Measurements from ENCODE around the gene CD1C.
"Not testable (repeated sequence)": the region's sequence is repeated elsewhere in the genome, so short reads cannot be mapped to it uniquely, and the experiment has no call there.

The CD1C gene

DNA sequence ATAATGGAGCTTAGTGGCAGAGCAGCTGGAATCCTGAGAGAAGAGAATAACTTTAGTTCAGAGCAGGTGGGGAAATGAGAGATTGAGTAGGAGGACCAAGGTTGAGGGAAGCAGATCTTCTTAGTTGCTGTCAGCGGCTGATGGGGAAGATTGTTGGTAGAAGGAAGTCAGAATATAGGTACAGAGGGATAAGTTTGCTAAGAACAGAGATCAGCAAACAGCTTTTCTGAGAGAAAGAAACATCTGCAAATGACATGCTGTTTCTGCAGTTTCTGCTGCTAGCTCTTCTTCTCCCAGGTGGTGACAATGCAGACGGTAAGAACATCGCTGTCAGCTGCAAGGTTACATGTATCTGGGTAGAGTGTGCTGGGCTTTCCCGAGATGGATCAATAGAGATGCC lies at the start of gene CD1C:
TSS of gene CD1C (plus strand) at position 113 of the 400 bp plus-strand sequence. CDS start at position 255, 142 bp downstream.
- no peak for DNase-seq

DNA sequence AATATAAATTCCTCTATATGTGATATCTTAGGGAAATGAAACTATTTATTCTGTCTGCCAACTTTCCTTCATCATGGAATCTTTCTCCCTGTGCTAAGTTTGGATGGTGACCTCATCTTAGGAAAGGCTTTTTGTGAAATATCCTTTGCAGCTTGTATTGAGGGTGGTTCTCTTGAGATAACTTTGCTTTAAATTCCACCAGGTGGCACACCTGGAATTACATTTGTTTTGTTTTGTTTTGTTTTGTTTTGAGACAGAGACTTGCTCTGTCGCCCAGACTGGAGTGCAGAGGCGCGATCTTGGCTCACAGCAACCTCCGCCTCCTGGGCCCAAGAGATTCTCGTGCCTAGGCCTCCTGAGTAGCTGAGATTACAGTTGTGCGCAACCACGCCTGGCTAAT lies 43.1 kb upstream of the CD1C start:
- DNase-seq, result no peak

DNA sequence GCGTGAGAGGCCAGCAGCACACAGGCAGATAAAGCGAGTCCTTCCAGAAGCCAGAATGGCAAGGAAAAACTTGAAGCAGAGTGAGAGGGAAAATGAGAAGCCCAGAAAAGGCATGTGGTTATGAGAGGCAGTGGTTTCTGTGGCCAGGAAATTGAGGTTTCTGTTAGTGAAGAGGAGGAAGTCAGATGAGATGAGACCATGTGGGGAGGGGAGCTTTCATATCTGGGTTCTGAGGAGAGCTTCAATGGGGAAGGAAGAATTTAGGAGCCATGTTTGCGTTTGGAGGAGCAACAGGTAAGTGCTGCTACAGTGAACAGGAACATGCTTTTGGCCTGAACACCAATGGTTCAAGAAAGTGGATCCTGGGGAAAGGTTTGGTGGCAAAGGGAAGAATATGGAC lies 41.6 kb upstream of the CD1C start:
- no peak for DNase-seq

DNA sequence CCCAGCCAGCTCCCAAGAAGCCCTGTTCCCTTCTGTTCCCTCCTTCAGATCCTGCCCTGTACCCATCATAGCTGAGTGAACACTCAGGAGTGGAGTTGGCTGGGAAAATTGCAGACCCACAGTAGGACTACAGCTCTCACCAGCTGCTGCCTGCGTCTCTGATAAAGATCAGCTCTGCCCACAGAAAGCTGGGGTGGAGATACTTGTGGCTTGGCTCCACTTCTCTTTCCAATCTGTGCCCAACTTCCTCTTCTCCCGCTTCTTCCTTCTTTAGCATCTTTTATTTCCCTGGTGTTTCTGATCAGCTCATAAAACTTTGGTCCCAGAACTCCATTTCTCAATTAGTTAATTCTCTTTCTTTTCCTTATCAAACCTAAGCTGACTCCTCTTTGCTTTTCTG lies 41.0 kb upstream of the CD1C start:
- no peak for DNase-seq

DNA sequence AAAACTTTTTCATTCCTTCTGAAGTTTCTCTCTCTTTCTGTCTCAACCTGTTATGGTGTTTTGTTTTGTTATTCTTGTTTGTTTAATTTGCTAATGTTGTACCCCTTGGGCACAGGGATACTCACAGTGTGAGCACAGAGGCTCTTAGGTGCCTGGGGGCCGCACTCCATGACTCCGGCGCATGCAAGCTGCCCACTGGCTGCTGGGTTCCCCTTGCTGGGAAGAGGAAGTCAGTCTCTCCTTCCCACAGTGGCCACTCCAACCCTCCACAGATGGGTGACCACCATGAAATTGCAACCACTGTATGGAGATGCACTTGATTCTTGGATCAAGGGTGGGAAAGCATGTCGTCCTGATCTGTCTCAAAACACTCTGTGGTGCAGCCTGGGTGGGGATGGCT lies 40.1 kb upstream of the CD1C start:
- DNase-seq, result no peak

DNA sequence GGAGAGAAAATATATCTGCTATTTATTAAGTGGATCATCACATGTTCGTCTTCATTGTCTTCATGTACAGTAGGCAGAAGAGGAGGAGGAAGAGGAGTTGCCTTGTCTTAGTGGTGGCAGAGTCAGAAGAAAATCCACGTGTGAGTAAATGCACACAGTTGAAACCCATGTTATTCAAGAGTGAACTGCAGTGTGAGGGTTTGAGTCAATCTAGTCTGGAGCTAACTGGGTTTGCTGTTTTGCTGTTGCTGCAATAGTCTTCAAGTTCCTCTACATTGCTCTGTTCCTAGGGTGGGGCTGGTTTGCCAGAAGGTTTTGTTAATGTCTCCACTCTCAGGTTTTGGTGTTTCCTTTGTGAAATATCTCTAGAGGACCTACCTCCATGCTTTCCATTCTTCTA lies 38.6 kb upstream of the CD1C start:
- no peak for DNase-seq

DNA sequence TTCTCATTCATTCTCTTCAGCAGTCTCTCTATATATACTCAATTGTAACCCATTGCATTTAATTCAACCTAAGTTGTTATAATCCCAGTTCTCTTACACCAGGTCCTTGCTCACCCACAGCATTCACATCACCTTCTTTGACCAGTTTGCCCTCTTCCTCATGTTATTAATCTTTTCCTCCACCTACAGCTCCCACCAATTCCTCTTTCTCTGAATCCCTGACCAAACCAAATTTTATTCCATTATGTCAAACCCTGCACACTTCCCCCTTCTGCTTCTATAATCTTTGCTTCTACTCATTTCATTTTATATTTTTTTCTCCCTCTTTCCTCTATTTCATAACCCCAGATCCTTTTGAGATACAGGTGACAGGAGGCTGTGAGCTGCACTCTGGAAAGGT lies 34.1 kb upstream of the CD1C start:
- DNase-seq, result no peak

DNA sequence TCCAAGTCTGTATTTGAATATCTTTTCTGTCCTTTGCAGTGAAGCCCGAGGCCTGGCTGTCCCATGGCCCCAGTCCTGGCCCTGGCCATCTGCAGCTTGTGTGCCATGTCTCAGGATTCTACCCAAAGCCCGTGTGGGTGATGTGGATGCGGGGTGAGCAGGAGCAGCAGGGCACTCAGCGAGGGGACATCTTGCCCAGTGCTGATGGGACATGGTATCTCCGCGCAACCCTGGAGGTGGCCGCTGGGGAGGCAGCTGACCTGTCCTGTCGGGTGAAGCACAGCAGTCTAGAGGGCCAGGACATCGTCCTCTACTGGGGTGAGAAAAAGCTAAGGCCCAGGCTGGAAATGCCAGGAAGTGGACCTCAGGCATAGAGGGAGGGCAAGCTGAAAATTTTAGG lies 33.0 kb upstream of the CD1C start:
- not testable (repeated sequence) for DNase-seq

DNA sequence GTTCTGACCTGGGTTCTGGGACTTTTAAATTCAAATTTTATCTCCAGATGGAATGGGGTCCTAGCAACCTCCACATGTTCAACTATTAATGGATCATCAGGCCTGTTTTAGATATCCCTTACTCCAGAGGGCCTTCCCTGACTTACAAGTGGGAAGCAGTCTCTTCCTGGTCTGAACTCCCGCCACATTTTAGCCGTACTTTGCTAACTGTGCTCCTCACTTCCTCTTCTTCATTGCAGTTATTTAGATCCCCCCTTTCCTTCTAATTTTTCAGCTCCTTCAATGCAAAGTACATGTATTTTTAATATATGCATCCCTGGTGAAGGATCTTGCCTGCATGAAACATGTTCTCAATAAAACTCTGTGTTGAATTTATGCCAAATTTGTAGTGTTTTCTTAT lies 31.8 kb upstream of the CD1C start:
- DNase-seq, result no peak

DNA sequence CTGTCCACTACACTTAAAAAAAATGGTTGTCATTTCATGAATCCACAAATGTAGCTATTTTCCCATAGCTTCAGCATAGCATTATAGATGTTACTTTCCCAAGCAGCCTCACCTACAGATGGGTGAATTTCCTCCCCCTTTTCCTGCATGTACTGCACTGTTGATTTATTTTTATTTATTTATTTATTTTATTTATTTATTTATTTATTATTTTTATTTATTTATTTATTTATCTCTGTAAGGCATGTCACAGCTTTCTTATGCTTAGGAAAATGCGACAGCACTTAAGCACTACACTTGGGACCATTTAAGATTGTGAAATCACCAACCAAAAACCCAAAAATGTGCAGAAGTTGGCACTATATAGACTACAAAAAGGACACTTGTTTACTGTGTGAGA lies 30.6 kb upstream of the CD1C start:
- DNase-seq, result no peak

DNA sequence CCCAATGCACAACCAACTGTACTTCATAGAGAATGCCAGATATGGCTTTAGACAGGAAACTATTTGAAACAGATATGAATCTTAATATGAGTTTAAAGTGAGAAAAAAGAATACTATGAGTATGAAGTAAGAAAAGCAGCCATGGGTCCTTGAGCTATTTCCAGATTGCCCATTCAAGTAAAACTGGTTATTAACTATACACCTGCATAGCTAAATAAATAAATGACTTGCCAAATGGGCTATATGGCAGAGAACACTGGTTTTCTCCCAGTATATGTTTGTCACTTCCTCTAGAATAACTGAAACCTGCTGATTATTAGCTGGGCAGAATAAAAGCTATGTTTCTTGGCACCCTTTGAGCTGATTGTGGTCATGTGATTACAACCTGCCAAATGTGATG lies 17.0 kb upstream of the CD1C start:
- DNase-seq, result no peak

DNA sequence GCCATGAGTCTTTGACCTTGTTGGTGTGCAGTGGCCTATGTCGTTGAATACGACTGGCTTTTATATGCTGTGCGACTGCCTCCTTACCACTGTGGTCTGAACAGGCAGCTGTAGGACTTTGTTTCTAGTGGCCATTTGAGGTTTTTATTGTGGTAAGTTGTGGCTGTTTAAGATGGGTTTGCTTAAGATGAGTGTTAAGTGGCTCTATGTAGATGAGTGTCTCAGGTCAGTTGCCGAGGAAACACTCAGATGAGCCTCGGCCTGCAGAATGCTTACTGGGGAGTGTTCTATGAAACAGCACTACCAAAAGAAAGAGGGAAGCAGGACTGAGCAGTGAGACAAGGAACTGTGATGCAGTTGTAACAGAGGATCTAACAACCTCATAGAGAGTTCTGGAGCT lies 14.9 kb upstream of the CD1C start:
- no peak for DNase-seq

DNA sequence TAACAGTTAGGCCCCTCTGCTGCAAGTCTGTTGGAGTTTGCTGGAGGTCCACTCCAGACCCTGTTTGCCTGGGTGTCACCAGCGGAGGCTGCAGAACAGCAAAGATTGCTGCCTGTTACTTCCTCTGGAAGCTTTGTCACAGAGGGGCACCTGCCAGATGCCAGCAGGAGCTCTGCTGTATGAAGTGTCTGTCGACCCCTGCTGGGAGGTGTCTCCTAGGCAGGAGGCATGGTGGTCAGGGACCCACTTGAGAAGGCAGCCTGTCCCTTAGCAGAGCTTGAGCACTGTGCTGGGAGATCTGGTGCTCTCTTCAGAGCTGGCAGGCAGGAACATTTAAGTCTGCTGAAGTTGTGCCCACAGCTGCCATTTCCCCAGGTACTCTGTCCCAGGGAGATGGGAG lies 7.3 kb upstream of the CD1C start:
- not testable (repeated sequence) for DNase-seq

DNA sequence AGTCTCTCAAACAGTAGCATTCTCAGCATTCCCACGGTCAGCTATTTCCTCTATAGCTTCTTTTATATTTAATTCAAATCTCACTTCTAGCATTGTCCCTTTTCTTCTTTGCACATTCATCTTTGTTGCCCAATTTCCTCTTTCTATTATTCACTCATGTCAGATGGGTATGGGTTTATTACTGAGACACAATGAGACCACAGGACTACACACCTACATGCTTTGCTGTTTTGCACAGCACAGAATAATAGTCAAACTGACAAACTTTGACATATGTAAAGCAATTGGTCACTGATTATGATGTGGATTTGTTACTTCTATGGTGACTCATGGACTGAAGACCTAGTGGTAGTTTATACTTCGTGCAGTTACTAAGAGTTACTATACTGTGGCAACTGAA lies 5.8 kb upstream of the CD1C start:
- no peak for DNase-seq

DNA sequence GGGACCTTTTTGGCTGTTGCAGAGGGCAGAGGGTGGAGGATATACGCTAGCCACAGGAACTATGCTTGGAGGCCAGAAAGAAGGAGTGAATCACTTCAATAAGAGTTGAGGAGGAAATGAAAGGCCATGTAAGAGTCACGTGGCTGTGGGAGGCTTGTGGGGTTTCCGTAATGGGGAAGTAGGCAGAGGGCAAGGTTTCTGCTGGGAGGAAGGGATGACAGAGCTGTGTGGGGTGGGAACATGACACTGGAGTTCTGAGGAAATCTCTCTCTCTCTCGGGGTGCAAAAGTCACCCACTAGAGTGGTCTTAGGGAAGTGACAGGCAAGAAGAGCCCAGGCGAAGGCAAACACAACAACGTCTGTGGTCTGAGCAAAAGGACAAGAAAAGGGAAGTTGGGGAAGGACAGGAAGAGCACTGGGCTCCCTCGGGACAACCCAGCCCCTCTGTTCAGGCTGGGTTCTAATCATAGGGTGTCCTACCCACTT lies 3.9 kb upstream of the CD1C start:
- DNase-seq, result no peak

DNA sequence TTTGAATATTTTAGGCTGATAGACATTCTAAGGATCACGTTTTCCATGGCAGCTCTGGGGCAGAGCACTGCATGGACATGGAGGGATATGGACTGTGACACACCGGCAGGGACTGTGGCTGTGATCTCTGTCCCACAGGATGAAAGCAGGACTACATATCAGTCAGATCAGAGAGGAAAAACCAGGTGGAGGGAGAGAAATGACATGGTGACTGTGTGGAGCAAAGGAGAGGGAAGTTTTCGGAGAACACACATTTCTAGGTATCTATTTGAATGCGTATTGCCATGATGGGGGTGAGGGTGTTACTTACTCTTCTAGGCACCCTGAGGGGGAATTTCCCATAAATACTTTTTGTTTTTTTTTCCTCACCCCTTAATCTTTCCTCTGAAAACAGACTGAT lies 3.2 kb upstream of the CD1C start:
- no peak for DNase-seq

DNA sequence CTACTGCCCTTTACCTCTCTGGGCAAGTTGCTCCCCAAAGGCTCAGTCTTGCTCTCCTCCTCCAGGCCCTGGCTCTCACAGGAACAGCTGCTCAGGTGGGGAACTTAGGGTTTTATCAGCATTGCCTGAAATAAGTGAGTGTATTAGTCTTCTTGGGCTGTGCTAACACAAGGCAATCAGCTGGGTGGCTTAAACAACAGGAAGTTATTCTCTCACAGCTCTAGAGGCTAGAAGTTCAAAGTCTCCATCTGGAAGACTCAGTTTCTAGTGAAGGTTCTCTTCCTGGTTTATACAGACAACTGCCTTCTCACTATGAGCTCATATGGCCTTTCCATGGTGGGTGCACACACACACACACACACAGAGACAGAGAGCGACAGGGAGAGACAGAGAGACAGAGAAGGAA lies 2.8 kb upstream of the CD1C start:
- no peak for DNase-seq

DNA sequence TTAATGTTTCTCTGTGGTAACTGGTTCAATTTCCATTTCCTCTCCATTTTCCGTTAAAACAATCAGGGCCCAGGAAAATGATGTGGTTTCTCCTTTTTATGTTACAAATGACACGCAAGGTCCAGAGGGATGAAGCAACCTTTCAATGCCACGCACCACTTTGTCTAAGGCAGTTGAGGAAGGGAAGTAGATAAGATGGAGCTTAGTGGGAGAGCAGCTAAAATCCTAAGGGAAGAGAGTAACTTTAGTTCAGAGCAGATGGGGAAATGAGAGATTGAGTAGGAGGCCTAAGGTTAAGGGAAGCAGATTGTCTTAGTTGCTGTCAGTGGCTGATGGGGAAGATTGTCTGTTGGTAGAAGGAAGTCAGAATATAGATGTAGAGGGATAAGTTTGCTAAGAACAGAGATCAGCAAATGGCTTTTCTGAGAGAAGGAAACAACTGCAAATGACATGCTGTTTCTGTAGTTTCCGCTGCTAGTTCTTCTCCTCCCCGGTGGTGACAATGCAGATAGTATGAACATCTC lies 660 bp downstream of the CD1C start:
- no peak for DNase-seq

DNA sequence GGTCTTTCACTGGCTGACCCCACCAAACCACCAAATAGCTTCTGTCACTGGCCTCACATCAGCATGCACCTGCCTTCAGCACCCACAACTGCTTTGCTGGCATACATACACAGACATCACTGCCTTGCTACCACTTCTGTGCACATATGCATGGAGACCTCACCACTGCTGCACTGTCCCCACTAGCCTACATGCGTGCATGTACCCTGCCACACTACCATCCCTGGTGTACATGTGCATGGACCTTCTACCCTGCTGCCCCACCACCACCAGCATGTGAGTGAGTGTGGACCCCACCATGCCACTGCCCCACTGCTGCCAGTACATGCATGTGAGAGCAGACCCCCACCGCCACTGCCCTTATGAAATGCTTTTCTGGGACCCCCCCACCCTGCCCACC lies 6.1 kb downstream of the CD1C start:
- DNase-seq, result no peak

DNA sequence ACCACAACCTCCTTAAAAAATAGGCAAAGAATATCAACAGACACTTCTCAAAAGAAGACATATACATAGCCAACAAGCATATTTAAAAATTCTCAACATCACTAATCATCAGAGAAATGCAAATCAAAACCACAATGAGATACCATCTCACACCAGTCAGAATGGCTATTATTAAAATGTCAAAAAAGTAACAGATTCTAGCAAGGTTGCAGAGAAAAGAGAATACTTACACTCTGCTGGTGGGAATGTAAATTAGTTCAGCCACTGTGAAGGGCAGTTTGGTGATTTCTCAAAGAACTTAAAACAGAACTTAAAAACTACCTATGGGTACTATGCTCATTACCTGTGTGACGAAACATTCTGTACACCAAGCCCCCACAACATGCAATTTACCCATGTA lies 20.9 kb downstream of the CD1C start:
- no peak for DNase-seq

DNA sequence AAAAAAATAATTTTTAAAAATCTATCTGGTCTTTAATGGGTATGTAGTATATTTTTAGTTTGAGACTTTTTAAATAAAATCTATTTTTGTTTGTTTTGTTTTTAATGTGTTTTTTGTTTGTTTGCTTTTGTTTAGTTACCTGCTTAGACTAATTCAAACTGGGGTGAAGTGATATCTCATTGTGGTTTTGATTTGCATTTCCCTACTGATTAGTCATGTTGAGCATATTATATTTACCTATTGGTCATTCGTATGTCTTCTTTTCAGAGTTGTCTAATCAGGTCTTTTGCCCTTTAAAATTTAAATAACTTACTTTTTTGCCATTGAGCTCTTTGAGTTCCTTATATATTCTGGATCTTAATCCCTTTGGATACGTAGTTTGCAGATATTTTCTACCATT lies 21.3 kb downstream of the CD1C start:
- DNase-seq, result no peak

DNA sequence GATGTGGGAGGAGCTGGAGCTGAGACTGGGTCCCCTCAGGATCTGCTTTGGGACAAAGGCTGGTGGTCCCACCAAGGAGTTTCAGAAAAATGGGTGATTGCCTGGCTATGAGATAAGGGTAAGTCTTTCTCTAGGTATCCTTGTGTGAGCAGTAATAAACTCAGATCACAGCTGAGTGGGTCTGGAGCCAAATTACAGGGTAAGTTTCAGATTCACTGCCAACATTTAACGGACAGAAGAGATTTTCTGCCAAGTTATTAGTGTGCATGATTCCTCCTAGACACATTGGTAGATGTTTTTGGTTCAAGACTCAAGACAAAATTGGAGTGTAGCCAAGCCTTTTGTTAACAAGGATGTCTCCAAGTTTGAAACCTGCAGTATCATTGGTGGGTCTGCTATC lies 34.1 kb downstream of the CD1C start:
- DNase-seq, result no peak

DNA sequence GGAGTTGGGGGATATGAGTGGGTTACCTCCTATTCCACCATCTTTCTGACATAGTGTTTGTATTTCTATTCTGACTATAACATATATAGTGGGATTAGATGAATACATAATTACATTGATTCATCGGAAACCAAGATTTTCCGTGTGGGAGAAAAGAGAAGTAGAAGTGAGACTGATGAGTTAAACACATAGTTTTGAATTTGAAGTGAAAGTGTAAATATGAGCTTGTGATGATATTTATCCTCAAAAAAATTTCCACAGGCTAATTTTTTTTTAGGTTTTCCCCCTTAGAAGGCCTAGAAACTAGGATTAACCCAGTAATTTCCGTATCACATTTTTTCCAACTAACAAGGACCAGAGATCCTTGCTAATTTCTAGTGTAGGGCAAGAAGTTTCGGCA lies 34.7 kb downstream of the CD1C start:
- no peak for DNase-seq

DNA sequence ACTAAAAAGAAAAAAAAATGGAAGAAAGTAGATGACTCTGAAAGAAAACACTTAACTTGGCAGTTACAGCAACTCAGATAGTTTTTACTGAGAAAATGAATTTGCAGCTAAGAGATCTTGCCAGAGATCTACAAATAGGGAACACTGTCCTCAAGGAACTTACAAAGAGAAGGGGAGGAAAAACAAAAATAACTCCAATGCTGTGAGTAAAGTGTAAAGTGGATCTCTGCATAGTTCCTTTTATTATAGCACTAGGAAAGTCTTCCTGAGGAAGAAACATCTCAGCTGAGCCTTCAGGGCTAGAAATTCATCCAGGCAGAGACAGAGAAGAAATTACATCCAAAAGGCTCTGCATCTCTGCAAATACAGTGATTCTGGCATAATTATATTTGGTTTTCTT lies 37.8 kb downstream of the CD1C start:
- DNase-seq, result no peak

DNA sequence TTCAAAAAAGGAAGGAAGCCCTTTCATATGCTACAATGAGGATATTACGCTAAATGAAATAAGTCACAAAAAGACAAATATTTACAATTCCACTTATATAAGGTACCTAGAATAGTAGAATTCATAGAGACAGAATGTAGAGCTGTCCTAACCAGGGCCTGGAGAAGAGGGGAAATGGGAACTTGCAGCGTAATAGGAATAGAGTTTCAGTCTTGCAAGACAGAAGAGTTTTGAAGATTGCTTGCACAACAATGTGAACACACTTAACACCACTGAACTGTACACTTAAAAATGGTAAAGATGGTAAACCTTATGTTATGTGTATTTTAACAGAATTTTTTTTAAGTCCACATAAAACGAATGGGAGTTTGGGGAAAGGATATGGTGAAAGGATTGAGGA lies 38.7 kb downstream of the CD1C start:
- DNase-seq, result no peak

DNA sequence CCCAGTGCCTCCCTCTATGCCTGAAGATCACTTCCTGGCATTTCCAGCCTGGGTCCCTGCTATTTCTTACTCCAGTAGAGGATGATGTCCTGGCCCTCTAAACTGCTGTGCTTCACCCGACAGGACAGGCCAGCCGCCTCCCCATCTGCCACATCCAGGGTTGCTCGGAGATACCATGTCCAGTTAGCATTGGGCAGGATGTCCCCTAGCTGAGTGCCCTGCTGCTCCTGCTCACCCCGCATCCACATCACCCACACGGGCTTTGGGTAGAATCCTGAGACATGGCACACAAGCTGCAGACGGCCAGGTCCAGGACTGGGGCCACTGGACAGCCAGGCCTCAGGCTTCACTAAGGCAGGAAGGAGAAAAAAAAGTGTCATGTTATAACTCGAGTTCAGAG lies 39.6 kb downstream of the CD1C start:
- DNase-seq, result no peak

Measured in activated effector memory CD4-positive, alpha-beta T cell treated with Interleukin-2 at 50 U/mL for 16 hours (primary cell).